ENCODE results near the gene MEIG1. TPM values are rescaled to one million over a fixed set of nuclear protein-coding genes. Genes with fewer than 3 reads are reported as not detected.

MEIG1 gene
- total RNA-seq, 1 donor from 2014 or later = not detected

Other genes starting within 250 kb of the MEIG1 start
- 13.6 TPM for gene FAM107B, start 184.5 kb upstream of the MEIG1 start, total RNA-seq
- gene CDNF, start 121.4 kb upstream of the MEIG1 start, total RNA-seq = 1.0 TPM
- gene HSPA14, start 121.1 kb upstream of the MEIG1 start, total RNA-seq = 11.0 TPM
- 12.0 TPM for gene MSANTD7, start 121.1 kb upstream of the MEIG1 start, total RNA-seq
- gene SUV39H2, start 80.5 kb upstream of the MEIG1 start, total RNA-seq = 13.0 TPM
- gene DCLRE1C, start 5.3 kb upstream of the MEIG1 start, total RNA-seq = 4.7 TPM
- 1.0 TPM for gene OLAH, start 84.6 kb downstream of the MEIG1 start, total RNA-seq
- gene ACBD7, start 129.4 kb downstream of the MEIG1 start, total RNA-seq = 1.6 TPM
- gene RPP38, start 138.0 kb downstream of the MEIG1 start, total RNA-seq = 6.3 TPM
- 14.6 TPM for gene NMT2, start 209.3 kb downstream of the MEIG1 start, total RNA-seq

Data from skeletal muscle tissue (tissue), 1 donor.